ENCODE measurements around the gene VWA3A.

- no peak for TF ChIP-seq POLR2A (IDR thresholded peaks at IDR 0.05)
- no peak for TF ChIP-seq CTCF (IDR thresholded peaks at IDR 0.05)
- no peak for TF ChIP-seq POLR2AphosphoS5 (IDR thresholded peaks at IDR 0.05)
Measured at GRCh38 chr16:22195445-22195694, 103.0 kb downstream of the VWA3A start.

Measured in breast epithelium (tissue), 3 donors.